ENCODE measurements around the gene ZNF511.

Gene ZNF511

GRCh38 chr10:133335246-133336117, 26.8 kb downstream of the ZNF511 start:
- DNase-seq (ENCODE audit: low spot score): peak; percentile 64

DNA sequence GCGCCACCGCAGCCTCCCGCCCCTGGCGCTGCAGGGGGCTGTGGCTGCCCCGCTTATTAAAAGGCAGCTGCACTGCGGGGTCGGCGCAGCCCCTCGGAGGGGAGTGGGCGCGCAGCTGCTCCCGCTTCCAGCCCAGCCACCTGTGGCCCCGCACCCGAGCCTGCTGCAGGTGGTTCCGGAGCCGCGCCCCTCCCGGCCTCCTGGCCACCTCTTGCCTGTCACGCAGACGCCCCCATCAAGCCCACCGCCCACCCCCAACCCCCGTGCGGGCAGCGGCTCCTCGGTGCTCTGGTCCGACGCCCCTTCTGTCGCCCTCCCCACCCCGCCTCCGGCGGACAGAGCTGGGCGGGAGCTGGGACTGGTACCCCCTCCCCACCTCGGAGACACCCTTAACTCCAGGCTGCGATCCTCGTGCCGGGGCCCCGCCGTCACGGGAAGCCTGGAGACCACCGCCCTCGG, 27.4 kb downstream of the ZNF511 start:
- no peak for DNase-seq (ENCODE audit: low spot score)

GRCh38 chr10:133336577-133337369, 28.1 kb downstream of the ZNF511 start, which contains the start of gene CALY:
TSS of gene CALY (minus strand) at chr10:133336896. CDS start at chr10:133328989, 7,907 bp downstream.
- DNase-seq (ENCODE audit: low spot score): no peak

DNA sequence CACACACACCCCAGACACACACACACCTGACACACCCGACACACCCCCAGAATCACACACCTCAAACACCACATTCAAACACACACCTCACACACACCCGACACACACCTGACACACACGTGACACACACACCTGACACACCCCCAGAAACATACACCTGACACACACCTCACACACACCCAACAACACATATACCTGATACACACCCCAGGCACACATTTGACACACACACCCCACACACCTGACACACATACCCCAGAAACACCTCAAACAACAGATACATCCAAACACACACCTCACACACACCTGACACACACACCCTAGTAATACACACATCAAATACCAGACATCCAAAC, 28.6 kb downstream of the ZNF511 start:
- DNase-seq (ENCODE audit: low spot score): no peak

- DNase-seq (ENCODE audit: low spot score): no peak
These were observed 29.7 kb downstream of the ZNF511 start for GRCh38 chr10:133338080-133339071.

GRCh38 chr10:133339708-133340380, 31.1 kb downstream of the ZNF511 start:
- no peak for DNase-seq (ENCODE audit: low spot score)

GRCh38 chr10:133341983-133342382, 33.3 kb downstream of the ZNF511 start:
- DNase-seq (ENCODE audit: low spot score): no peak

- DNase-seq (ENCODE audit: low spot score): no peak
These were observed 34.2 kb downstream of the ZNF511 start for GRCh38 chr10:133342942-133343341.

GRCh38 chr10:133343558-133343957, 34.8 kb downstream of the ZNF511 start:
- DNase-seq (ENCODE audit: low spot score): no peak

- DNase-seq (ENCODE audit: low spot score): no peak
These were observed 35.5 kb downstream of the ZNF511 start for GRCh38 chr10:133344236-133344635.

- DNase-seq (ENCODE audit: low spot score): no peak
These were observed 37.7 kb downstream of the ZNF511 start for GRCh38 chr10:133346413-133346812.

DNA sequence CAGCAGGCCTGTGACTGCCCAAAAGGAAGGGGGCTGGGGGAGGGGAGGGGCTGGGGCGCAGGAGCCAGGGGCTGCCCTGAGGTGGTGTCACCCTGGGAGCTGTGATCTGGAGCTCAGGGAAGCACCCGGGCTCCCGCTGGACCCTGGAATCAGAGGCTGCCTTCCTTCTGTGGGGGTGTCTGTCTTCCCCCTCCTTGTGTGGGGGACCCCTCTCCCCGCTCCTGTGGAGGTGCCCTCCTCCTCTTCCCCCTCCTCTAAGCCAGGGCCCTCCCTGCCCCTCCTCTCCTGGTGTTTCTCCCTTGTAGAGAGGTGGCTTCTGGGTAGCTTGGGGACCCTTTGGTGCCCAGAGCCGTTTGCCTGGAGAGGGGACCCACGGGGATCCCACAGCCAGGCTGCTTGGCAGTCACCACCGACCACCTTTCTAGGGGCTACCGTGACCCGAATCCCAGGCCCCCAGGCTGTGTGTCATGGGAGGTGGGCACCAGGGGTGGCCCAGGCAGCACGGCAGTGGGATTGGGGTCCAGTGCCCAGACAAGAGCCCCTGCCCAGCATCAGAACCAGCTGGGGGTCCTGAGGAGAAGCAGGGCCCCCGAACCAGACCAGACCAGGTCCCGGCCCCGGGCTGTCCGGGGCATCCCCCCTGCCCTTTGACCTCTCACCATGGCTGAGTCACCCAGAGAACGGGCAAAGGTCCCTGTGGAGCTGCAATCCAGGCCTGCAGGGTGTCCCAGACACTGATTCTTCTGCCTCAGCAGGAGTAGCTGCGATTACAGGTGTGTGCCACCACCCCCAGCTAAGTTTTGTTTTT, 39.2 kb downstream of the ZNF511 start:
- DNase-seq (ENCODE audit: low spot score): no peak

- no peak for DNase-seq (ENCODE audit: low spot score)
These were observed 40.5 kb downstream of the ZNF511 start for GRCh38 chr10:133349160-133349568.

DNA sequence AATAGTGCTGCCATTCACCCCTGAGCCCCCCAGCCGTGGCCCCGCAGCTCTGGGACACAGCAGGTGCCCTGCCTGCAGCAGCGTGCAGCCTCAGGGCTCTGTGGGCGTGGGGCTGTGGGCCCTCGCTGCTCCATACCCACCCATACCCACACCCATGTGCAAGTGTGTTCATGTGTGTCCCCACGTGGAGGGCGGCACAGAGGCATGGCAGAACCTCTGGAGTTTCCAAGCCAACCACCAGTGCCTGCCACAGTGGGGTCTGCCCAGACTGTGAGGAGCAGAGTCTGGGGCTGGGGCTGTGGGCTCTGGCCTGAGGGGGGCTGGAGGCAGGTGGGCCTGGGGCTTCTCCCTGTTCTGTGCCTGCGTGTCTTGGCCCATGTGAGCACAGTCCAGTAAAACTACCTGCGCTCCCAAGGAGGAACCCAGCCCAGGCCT, 40.9 kb downstream of the ZNF511 start:
- DNase-seq (ENCODE audit: low spot score): no peak

DNA sequence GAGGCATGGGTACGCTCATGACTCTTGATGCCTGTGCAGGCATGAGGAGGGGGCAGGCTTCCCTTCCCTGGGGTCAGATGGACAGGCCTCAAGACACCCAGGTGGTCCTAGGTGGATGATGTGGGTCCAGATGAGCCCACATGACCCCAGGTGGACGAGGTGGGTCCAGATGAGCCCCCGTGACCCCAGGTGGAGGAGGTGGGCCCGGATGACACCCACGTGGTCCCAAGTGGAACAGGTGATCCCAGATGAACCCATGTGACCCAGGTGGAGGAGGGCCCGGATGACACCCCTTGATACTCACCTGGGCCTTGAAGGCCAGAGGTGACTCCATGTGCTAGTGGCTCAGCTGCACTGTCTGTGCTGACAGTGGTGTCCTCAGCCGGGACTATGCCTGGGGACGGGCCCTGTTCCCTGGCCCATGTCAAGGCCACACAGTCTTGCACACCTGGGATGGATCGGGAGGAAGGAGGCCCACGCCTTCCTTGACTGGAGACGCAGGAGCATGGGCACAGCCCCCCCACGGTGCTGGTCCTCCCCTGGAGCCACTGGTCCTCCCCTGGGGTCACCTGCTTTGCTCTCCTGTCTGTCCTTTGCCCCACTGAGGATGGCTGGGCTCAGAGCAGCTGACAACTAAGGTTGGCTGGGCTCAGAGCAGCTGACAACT, 41.7 kb downstream of the ZNF511 start:
- no peak for DNase-seq (ENCODE audit: low spot score)

DNA sequence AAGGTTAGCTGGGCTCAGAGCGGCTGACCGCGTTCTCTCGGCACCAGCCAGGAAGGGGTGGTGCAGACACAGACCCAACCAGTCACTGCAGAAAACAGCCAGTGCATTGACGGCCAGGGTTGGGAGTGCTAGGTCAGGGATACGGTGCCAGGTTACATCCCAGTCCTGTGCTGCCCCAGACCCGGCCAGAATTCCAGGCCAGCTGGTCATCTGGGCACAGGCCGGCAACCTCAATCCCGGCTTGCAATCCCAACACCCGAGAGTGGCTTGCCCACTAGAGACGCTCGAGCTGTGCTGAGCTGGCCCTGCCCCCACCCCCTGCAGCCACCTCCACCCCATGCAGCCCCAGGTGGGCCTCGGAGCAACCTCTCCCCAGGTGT, 42.2 kb downstream of the ZNF511 start:
- DNase-seq (ENCODE audit: low spot score): no peak

DNA sequence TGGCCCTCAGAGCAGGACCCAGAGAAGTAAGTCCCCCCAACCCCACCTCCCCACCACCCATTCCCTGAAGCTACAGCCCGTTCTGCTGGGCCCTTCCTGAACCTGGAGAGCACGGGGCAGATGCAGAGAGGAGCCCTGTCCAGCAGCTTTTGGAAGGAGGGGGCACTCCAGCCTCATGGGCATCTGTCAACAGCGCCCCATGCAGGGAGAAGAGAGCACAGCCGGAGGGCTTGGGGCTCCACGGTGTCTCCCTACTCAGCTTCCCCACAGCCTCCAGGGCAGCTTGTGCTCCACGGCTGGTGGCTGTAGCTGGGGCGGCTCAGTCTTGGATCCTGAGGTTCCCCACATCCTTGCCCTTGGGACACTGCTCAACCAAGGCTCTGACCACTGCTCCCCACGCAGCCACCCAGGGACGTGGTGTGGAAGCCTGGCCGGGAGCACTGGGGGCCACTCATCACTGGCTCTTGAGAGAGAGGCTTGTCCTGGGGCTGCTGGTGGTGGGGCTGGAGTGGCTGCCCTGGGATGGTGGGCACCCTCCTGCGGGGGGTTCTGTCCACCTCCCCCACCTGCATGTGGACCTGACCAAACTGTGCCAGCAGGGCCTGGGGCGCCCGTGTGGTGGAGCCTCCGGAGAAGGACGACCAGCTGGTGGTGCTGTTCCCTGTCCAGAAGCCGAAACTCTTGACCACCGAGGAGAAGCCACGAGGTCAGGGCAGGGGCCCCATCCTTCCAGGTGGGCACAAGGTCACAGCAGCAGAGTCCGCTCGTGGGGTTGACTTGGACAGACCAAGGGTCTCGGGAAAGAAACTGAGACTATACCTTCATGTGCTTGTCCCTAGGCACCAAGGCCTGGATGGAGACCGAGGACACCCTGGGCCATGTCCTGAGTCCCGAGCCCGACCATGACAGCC, 42.9 kb downstream of the ZNF511 start:
- DNase-seq (ENCODE audit: low spot score): no peak

GRCh38 chr10:133353202-133353959, 44.7 kb downstream of the ZNF511 start:
- DNase-seq (ENCODE audit: low spot score): no peak

All from GM03348 (cell line).